PC-3 (cell line): ENCODE measurements around the gene NDC1. TPM values are rescaled to one million over a fixed set of nuclear protein-coding genes. Genes with fewer than 3 reads are reported as not detected.

ENCODE experiments used
- ATAC-seq: fragments of 200-7000 bp; cut with Tn5 transposase; 2 replicates; pipeline ENCODE4 v1.9.1; 2020; ENCODE audit warnings: mild to moderate bottlenecking, moderate library complexity
- BruUV-seq: library from RNA; stranded (reverse); fragments of 400-500 nt; replicated peaks from 2 replicates; lab custom pipeline; 2021; lab: Mats Ljungman, UMichigan
- CTCF ChIA-PET: fragments of 300-600 bp; sonication (Branson Sonifier 250); formaldehyde crosslinking; loops from one replicate; lab custom pipeline; 2022; ENCODE audit warnings: antibody characterized with exemption; lab: Charles Lee
- POLR2A ChIA-PET: fragments of 300-600 bp; sonication (Branson Sonifier 250); formaldehyde crosslinking; loops from one replicate; lab custom pipeline; 2022; ENCODE audit warnings: antibody characterized with exemption; ENCODE audit not compliant: unreplicated experiment; lab: Charles Lee
- DNase-seq: peaks from one replicate; pipeline ENCODE4 v3.0.0-alpha.2; 2015
- H2AFZ ChIP-seq: fragments of 300-600 bp; sonication (generic); 2 replicates; pipeline ENCODE4 v1.6.0; 2016; ENCODE audit warnings: antibody characterized with exemption, low read length
- H3F3A ChIP-seq: fragments of 300-600 bp; sonication (generic); one replicate; pipeline ENCODE4 v1.6.0; 2017; ENCODE audit warnings: antibody characterized with exemption, low read length, control low read depth, mild to moderate bottlenecking; ENCODE audit not compliant: unreplicated experiment
- H3K27ac ChIP-seq: fragments of 300-600 bp; sonication (generic); 2 replicates; pipeline ENCODE4 v1.5.1; 2016; ENCODE audit warnings: mild to moderate bottlenecking, low read length
- H3K27me3 ChIP-seq: fragments of 300-600 bp; sonication (generic); 2 replicates; pipeline ENCODE4 v1.6.1; 2016; ENCODE audit warnings: low read length, mixed read lengths
- H3K36me3 ChIP-seq: fragments of 300-600 bp; sonication (generic); 2 replicates; pipeline ENCODE4 v1.6.1; 2016; ENCODE audit warnings: low read depth, mixed run types, low read length, mixed read lengths
- H3K4me1 ChIP-seq: fragments of 300-600 bp; sonication (generic); 2 replicates; pipeline ENCODE4 v1.5.1; 2016; ENCODE audit warnings: low read length; ENCODE audit not compliant: insufficient read depth
- H3K4me2 ChIP-seq: fragments of 300-600 bp; sonication (generic); 2 replicates; pipeline ENCODE4 v1.6.0; 2016; ENCODE audit warnings: low read length
- H3K4me3 ChIP-seq: fragments of 300-600 bp; sonication (generic); 2 replicates; pipeline ENCODE4 v1.5.1; 2016; ENCODE audit warnings: mild to moderate bottlenecking, low read length, mixed read lengths
- H3K79me2 ChIP-seq: fragments of 300-600 bp; sonication (generic); 2 replicates; pipeline ENCODE4 v1.6.1; 2017; ENCODE audit warnings: low read length, mixed read lengths
- H3K9ac ChIP-seq: fragments of 300-600 bp; sonication (generic); 2 replicates; pipeline ENCODE4 v1.6.0; 2016; ENCODE audit warnings: mild to moderate bottlenecking, low read length
- H3K9me2 ChIP-seq: fragments of 300-600 bp; sonication (generic); replicated peaks from 2 replicates; pipeline ENCODE4 v1.6.1; 2016; ENCODE audit warnings: mixed run types, low read length, mixed read lengths
- H3K9me3 ChIP-seq: fragments of 300-600 bp; sonication (generic); 2 replicates; pipeline ENCODE4 v1.6.1; 2016; ENCODE audit warnings: low read length, mixed read lengths
- H4K20me1 ChIP-seq: fragments of 300-600 bp; sonication (generic); 2 replicates; pipeline ENCODE4 v1.6.1; 2016; ENCODE audit warnings: low read length, mixed read lengths
- CTCF ChIP-seq: fragments of 300-600 bp; sonication (generic); conservative IDR thresholded peaks from 2 replicates; pipeline ENCODE4 v1.5.1; 2017; ENCODE audit warnings: antibody characterized with exemption, low read depth, mild to moderate bottlenecking, low read length
- EZH2 ChIP-seq: fragments of 300-600 bp; sonication (generic); IDR thresholded peaks from one replicate; pipeline ENCODE4 v1.6.1; 2017; ENCODE audit warnings: antibody characterized with exemption, mild to moderate bottlenecking, low read length; ENCODE audit not compliant: unreplicated experiment
- EZH2phosphoT487 ChIP-seq: fragments of 300-600 bp; sonication (generic); IDR thresholded peaks from 2 replicates; pipeline ENCODE4 v1.6.1; 2018; ENCODE audit warnings: mild to moderate bottlenecking, antibody characterized with exemption, low read length, borderline replicate concordance
- intact Hi-C: fragments of 100-400 bp; cut with micrococcal nuclease; formaldehyde crosslinking; loops from 2 replicates; pipeline ENCODE4 v1.9.0; 2023
- total RNA-seq: library from RNA; depleted of rRNA; stranded (reverse); fragments of >200 nt; gene quantifications from 2 replicates; pipeline ENCODE4 v1.2.3, GENCODE V29; 2014

Gene NDC1
- total RNA-seq, 1 experiment from 2014 or later, result 63.6 TPM

GRCh38 chr1:53740621-53741105 is 97.4 kb downstream of the NDC1 start:
- Histone ChIP-seq H3K9ac (peak overlapping the region; percentile 82), H3K4me3 (no peak overlapping the region), H3K4me1 (peaks cover 33% of the 10 kb centered on the region), H3K9me3 (no peaks in the 10 kb centered on the region), H3K9me2 (no peaks in the 10 kb centered on the region), H3K4me2 (peak overlapping the region; percentile 97), H3K79me2 (0 out of 2 replicates have a peak, but pooled peaks cover 7% of the 10 kb centered on the region), H3K36me3 (no peaks in the 10 kb centered on the region), H2AFZ (peak overlapping the region; percentile 58; the same call in 1 of the 2 replicates), H3K27ac (peak overlapping the region; percentile 83), H3F3A (peaks cover 4% of the 10 kb centered on the region), H3K27me3 (no peaks in the 10 kb centered on the region), H4K20me1 (no peaks in the 10 kb centered on the region)
- intact Hi-C loops, result no loop called here
- POLR2A ChIA-PET, result no interaction called here
- DNase-seq (peak; percentile 74), ATAC-seq (peak; percentile 35)
- TF ChIP-seq CTCF, result no peak
- BruUV-seq, result no TSS peak
- CTCF ChIA-PET, result interaction anchor here (0.5 kb wide), 1 partner anchor 12 kb away, joined by 3 read pairs; no protein-coding TSS in a partner anchor

- Histone ChIP-seq H4K20me1 (no peaks in the 10 kb centered on the region), H3K4me3 (peak within 1 kb of the TSS; percentile 83), H2AFZ (peak within 1 kb of the TSS; percentile 90), H3K27me3 (no peaks in the 10 kb centered on the region), H3K4me2 (peak within 1 kb of the TSS; percentile 97), H3F3A (peaks cover 4% of the 10 kb centered on the region), H3K9me2 (no peaks in the 10 kb centered on the region), H3K36me3 (no peaks in the 10 kb centered on the region), H3K4me1 (peaks cover 48% of the 10 kb centered on the region), H3K79me2 (0 out of 2 replicates have a peak, but pooled peaks cover 7% of the 10 kb centered on the region), H3K9ac (peak within 1 kb of the TSS; percentile 82), H3K9me3 (no peaks in the 10 kb centered on the region), H3K27ac (peak within 1 kb of the TSS; percentile 83)
- POLR2A ChIA-PET, result no interaction called here
- peak; percentile 87 for ATAC-seq
- DNase-seq, result peak; percentile 91
- no peak for TF ChIP-seq EZH2phosphoT487
- no peak for TF ChIP-seq EZH2
- no peak for TF ChIP-seq CTCF
- intact Hi-C loops, result loop anchor here (5.0 to 10.0 kb wide), 2 partner anchors 98 to 144 kb away; partner anchors contain the start of gene NDC1
- CTCF ChIA-PET, result no interaction called here
- no TSS peak for BruUV-seq
These were observed 98.9 kb downstream of the NDC1 start, which contains the start of gene GLIS1 for GRCh38 chr1:53739109-53739681. GLIS1 (minus strand) TSS chr1:53739164; CDS start chr1:53738064, 1,100 bp downstream.
